Left lung (tissue), 10 donors: ENCODE results near the gene NMRK1. TPM values are rescaled to one million over a fixed set of nuclear protein-coding genes. Genes with fewer than 3 reads are reported as not detected.
A peak's percentile ranks its signal among the peaks of the same experiment; 100 is the strongest.

ENCODE experiments used
- ATAC-seq: fragments of 200-7000 bp; cut with Tn5 transposase; one replicate; pipeline ENCODE4 v1.9.1; 2020; ENCODE audit warnings: moderate library complexity
- DNase-seq, 4 donors: peaks; one replicate each; pipeline ENCODE4 v3.0.0-alpha.2; 2013 to 2020
- H3K27ac ChIP-seq, 2 donors: fragments of 200-600 bp; sonication (generic) in 1 of 2; one replicate each; pipeline versions ENCODE4 v1.5.0 to v1.8.0; 2020 to 2021
- H3K27me3 ChIP-seq, 2 donors: fragments of 200-600 bp; sonication (generic) in 1 of 2; one replicate each; pipeline versions ENCODE4 v1.5.0 to v1.8.0; 2020 to 2021
- H3K36me3 ChIP-seq, 2 donors: fragments of 200-600 bp; sonication (generic) in 1 of 2; one replicate each; pipeline versions ENCODE4 v1.5.0 to v1.8.0; 2020 to 2021
- H3K4me1 ChIP-seq, 2 donors: fragments of 200-600 bp; one replicate each; pipeline ENCODE4 v1.8.0; 2021
- H3K4me3 ChIP-seq, 2 donors: fragments of 200-600 bp; sonication (generic) in 1 of 2; one replicate each; pipeline versions ENCODE4 v1.5.0 to v1.8.0; 2020 to 2021; ENCODE audit warnings: mild to moderate bottlenecking in 1 of 2
- H3K9me3 ChIP-seq, 2 donors: fragments of 200-600 bp; sonication (generic) in 1 of 2; one replicate each; pipeline versions ENCODE4 v1.5.0 to v1.8.0; 2020 to 2021
- CTCF ChIP-seq, 2 donors: fragments of 200-600 bp; sonication (generic) in 1 of 2; IDR thresholded peaks; one replicate each; pipeline versions ENCODE4 v1.5.0 to v1.8.0; 2021; ENCODE audit warnings: antibody characterized with exemption in 2 of 2
- intact Hi-C, 2 donors: fragments of 100-400 bp; cut with DNase I; formaldehyde crosslinking; loops; one replicate each; pipeline versions ENCODE4 v1.11.2 to v1.14.2; 2022
- polyA plus RNA-seq, 6 donors: library from polyadenylated mRNA; unstranded; fragments of 120-200 nt; gene quantifications; one replicate each; pipeline ENCODE4 v1.2.1, GENCODE V29; 2013; ENCODE audit not compliant: insufficient read length in 6 of 6
- total RNA-seq, 2 donors: library from RNA; stranded (reverse); fragmentation: NEBNext Ultra II Directional; extraction: Animal tissue kit (Norgen Biotek cat#: 25700); gene quantifications; one replicate each; pipeline ENCODE4 v1.2.1, GENCODE V29; 2021
- donor health status: DM: no; HTN: yes; CAD: no.
- donor health status: DM: no; HTN: no; CAD: no.

Gene NMRK1
- total and polyA plus RNA-seq, 8 donors: 26.0 to 60.1 (median 37.2) TPM

GRCh38 chr9:75039801-75040200 lies 48.2 kb downstream of the NMRK1 start:
- Histone ChIP-seq H3K4me3 (no peak overlapping the region), H3K27ac (no peak overlapping the region), H3K27me3 (no peaks in the 10 kb centered on the region), H3K9me3 (no peaks in the 10 kb centered on the region), H3K4me1 (no peaks in the 10 kb centered on the region), H3K36me3 (no peaks in the 10 kb centered on the region)
- no peak for ATAC-seq
- intact Hi-C loops: no loop called here
- TF ChIP-seq CTCF (IDR thresholded peaks at IDR 0.05): no peak
- DNase-seq: no peak

GRCh38 chr9:75039009-75039408 lies 48.9 kb downstream of the NMRK1 start:
- intact Hi-C loops: no loop called here
- Histone ChIP-seq H3K4me1 (no peaks in the 10 kb centered on the region), H3K9me3 (no peaks in the 10 kb centered on the region), H3K36me3 (no peaks in the 10 kb centered on the region), H3K27ac (no peak overlapping the region), H3K27me3 (no peaks in the 10 kb centered on the region), H3K4me3 (no peak overlapping the region)
- TF ChIP-seq CTCF (IDR thresholded peaks at IDR 0.05): no peak
- DNase-seq (no peak), ATAC-seq (no peak)

- H3K4me1 ChIP-seq: no peaks in the 10 kb centered on the region
- no peak for ATAC-seq
- H3K4me3 ChIP-seq: no peak overlapping the region
- TF ChIP-seq CTCF (IDR thresholded peaks at IDR 0.05): no peak
- H3K27ac ChIP-seq: no peak overlapping the region
- no peaks in the 10 kb centered on the region for H3K36me3 ChIP-seq
- DNase-seq: no peak
- H3K27me3 ChIP-seq: no peaks in the 10 kb centered on the region
- intact Hi-C loops: no loop called here
- no peaks in the 10 kb centered on the region for H3K9me3 ChIP-seq
Observed at GRCh38 chr9:75036793-75037192, 51.2 kb downstream of the NMRK1 start.

GRCh38 chr9:75033791-75034473 lies 54.0 kb downstream of the NMRK1 start:
- H3K27ac ChIP-seq: no peak overlapping the region
- intact Hi-C loops: no loop called here
- H3K36me3 ChIP-seq: no peaks in the 10 kb centered on the region
- DNase-seq (no peak), ATAC-seq (no peak)
- H3K4me3 ChIP-seq: no peak overlapping the region
- no peak for TF ChIP-seq CTCF (IDR thresholded peaks at IDR 0.05)
- H3K9me3 ChIP-seq: no peaks in the 10 kb centered on the region
- H3K27me3 ChIP-seq: no peaks in the 10 kb centered on the region
- no peaks in the 10 kb centered on the region for H3K4me1 ChIP-seq

GRCh38 chr9:75027187-75028107 lies 60.5 kb downstream of the NMRK1 start:
- intact Hi-C loops: no loop called here
- peak; percentile 76 for ATAC-seq
- TF ChIP-seq CTCF (IDR thresholded peaks at IDR 0.05): no peak
- H3K27me3 ChIP-seq: no peaks in the 10 kb centered on the region
- H3K4me3 ChIP-seq: peak overlapping the region; percentile 73 to 82
- H3K36me3 ChIP-seq: no peaks in the 10 kb centered on the region
- no peaks in the 10 kb centered on the region for H3K9me3 ChIP-seq
- peak; percentile 58 to 90 (median 69) for DNase-seq
- peaks cover 10 to 22% of the 10 kb centered on the region in 2 donors for H3K4me1 ChIP-seq
- peak overlapping the region; percentile 94 to 95 for H3K27ac ChIP-seq
